H9 (cell line): ENCODE measurements around the gene MNS1. TPM values are rescaled to one million over a fixed set of nuclear protein-coding genes. Genes with fewer than 3 reads are reported as not detected.
"Not testable (repeated sequence)": the region's sequence is repeated elsewhere in the genome, so short reads cannot be mapped to it uniquely, and the experiment has no call there.

Experiments
- DNase-seq: peaks from one replicate; pipeline ENCODE4 v3.0.0-alpha.2; 2017
- H2AFZ ChIP-seq: one replicate; pipeline ENCODE4 v1.6.1; 2013; ENCODE audit warnings: mild to moderate bottlenecking, low read length, control low read depth, moderate library complexity
- H2AK5ac ChIP-seq: 2 replicates; pipeline ENCODE4 v1.6.1; 2013; ENCODE audit warnings: low read length, control low read depth, mixed read lengths; ENCODE audit not compliant: insufficient read length
- H2BK120ac ChIP-seq: one replicate; pipeline ENCODE4 v1.6.1; 2013; ENCODE audit warnings: low read depth, mild to moderate bottlenecking, low read length, control low read depth, inconsistent platforms; ENCODE audit not compliant: poor library complexity, severe bottlenecking
- H2BK12ac ChIP-seq: 2 replicates; pipeline ENCODE4 v1.6.1; 2013; ENCODE audit warnings: low read length, control low read depth, mixed read lengths, low read depth; ENCODE audit not compliant: insufficient read length
- H2BK15ac ChIP-seq: 2 replicates; pipeline ENCODE4 v1.6.1; 2013; ENCODE audit warnings: low read depth, low read length, control low read depth
- H2BK20ac ChIP-seq: one replicate; pipeline ENCODE4 v1.6.1; 2013; ENCODE audit warnings: low read depth, mild to moderate bottlenecking, low read length, control low read depth, inconsistent platforms; ENCODE audit not compliant: poor library complexity, severe bottlenecking
- H2BK5ac ChIP-seq: 2 replicates; pipeline ENCODE4 v1.6.1; 2013; ENCODE audit warnings: low read length, control low read depth, mixed read lengths; ENCODE audit not compliant: insufficient read length
- H3K14ac ChIP-seq: 2 replicates; pipeline ENCODE4 v1.6.1; 2013; ENCODE audit warnings: low read length, control low read depth; ENCODE audit not compliant: insufficient read depth
- H3K18ac ChIP-seq: 2 replicates; pipeline ENCODE4 v1.6.1; 2013; ENCODE audit warnings: low read depth, mild to moderate bottlenecking, mixed read lengths, low read length, control low read depth; ENCODE audit not compliant: insufficient read length
- H3K23ac ChIP-seq: 2 replicates; pipeline ENCODE4 v1.6.1; 2013; ENCODE audit warnings: low read length, control low read depth, mixed read lengths, low read depth; ENCODE audit not compliant: insufficient read length
- H3K23me2 ChIP-seq: 2 replicates; pipeline ENCODE4 v1.6.1; 2013; ENCODE audit warnings: low read depth, mild to moderate bottlenecking, mixed read lengths, low read length, control low read depth; ENCODE audit not compliant: insufficient read length, poor library complexity, severe bottlenecking
- H3K27ac ChIP-seq: 2 replicates; pipeline ENCODE4 v1.5.1; 2013; ENCODE audit warnings: low read length, control low read depth, mixed read lengths, low read depth; ENCODE audit not compliant: insufficient read length
- H3K27me3 ChIP-seq: 2 replicates; pipeline ENCODE4 v1.6.1; 2013; ENCODE audit warnings: low read length, control low read depth, inconsistent platforms; ENCODE audit not compliant: insufficient read depth
- H3K4ac ChIP-seq: 2 replicates; pipeline ENCODE4 v1.6.1; 2013; ENCODE audit warnings: low read depth, mild to moderate bottlenecking, control low read depth, inconsistent platforms, low read length, moderate library complexity
- H3K4me1 ChIP-seq: 2 replicates; pipeline ENCODE4 v1.6.1; 2013; ENCODE audit warnings: low read length, control low read depth, inconsistent platforms; ENCODE audit not compliant: insufficient read depth
- H3K4me2 ChIP-seq: 2 replicates; pipeline ENCODE4 v1.6.1; 2013; ENCODE audit warnings: low read length, control low read depth, mixed read lengths; ENCODE audit not compliant: insufficient read length, insufficient read depth
- H3K56ac ChIP-seq: 2 replicates; pipeline ENCODE4 v1.6.1; 2013; ENCODE audit warnings: low read depth, mild to moderate bottlenecking, mixed read lengths, low read length, control low read depth; ENCODE audit not compliant: insufficient read length
- H3K79me1 ChIP-seq: 2 replicates; pipeline ENCODE4 v1.6.1; 2013; ENCODE audit warnings: low read depth, mild to moderate bottlenecking, moderate library complexity, low read length, control low read depth, inconsistent platforms; ENCODE audit not compliant: insufficient read depth, poor library complexity, severe bottlenecking
- H3K79me2 ChIP-seq: 2 replicates; pipeline ENCODE4 v1.6.1; 2013; ENCODE audit warnings: low read length, control low read depth, inconsistent platforms; ENCODE audit not compliant: insufficient read depth
- H3K9ac ChIP-seq: 2 replicates; pipeline ENCODE4 v1.6.1; 2013; ENCODE audit warnings: low read length, control low read depth, mixed read lengths; ENCODE audit not compliant: insufficient read length; ENCODE audit errors: extremely low read depth
- H3K9me3 ChIP-seq: one replicate; pipeline ENCODE4 v1.6.1; 2013; ENCODE audit warnings: low read depth, low read length, inconsistent platforms; ENCODE audit not compliant: control insufficient read depth
- H3T11ph ChIP-seq: one replicate; pipeline ENCODE4 v1.6.1; 2013; ENCODE audit warnings: mild to moderate bottlenecking, low read length, control low read depth, inconsistent platforms
- H4K20me1 ChIP-seq: one replicate; pipeline ENCODE4 v1.6.1; 2013; ENCODE audit not compliant: control insufficient read depth, insufficient read length, insufficient read depth
- H4K5ac ChIP-seq: 2 replicates; pipeline ENCODE4 v1.6.1; 2013; ENCODE audit warnings: low read depth, mild to moderate bottlenecking, mixed read lengths, low read length, control low read depth; ENCODE audit not compliant: insufficient read length
- H4K8ac ChIP-seq: replicated peaks from 2 replicates; pipeline ENCODE4 v1.6.1; 2013; ENCODE audit warnings: low read length, control low read depth, mixed read lengths, low read depth; ENCODE audit not compliant: insufficient read length
- H4K91ac ChIP-seq: 2 replicates; pipeline ENCODE4 v1.6.1; 2013; ENCODE audit warnings: low read depth, mild to moderate bottlenecking, moderate library complexity, mixed read lengths, low read length, control low read depth; ENCODE audit not compliant: insufficient read length
- H3K27ac Mint-ChIP-seq, 3 experiments: 2 replicates in 2 of 3; 3 replicates in 1 of 3; pipeline ENCODE4 v1.8.0; 2020 to 2021; ENCODE audit warnings: mixed read lengths in 3 of 3, mild to moderate bottlenecking in 1 of 3, moderate library complexity in 1 of 3
- H3K27me3 Mint-ChIP-seq: 2 replicates; pipeline ENCODE4 v1.8.0; 2021; ENCODE audit warnings: low read depth, mild to moderate bottlenecking, moderate library complexity, mixed read lengths
- H3K36me3 Mint-ChIP-seq, 3 experiments: 2 replicates in 2 of 3; 3 replicates in 1 of 3; pipeline ENCODE4 v1.8.0; 2020 to 2021; ENCODE audit warnings: low read depth in 3 of 3, mixed read lengths in 3 of 3; ENCODE audit not compliant: insufficient read depth in 1 of 3
- H3K4me1 Mint-ChIP-seq, 2 experiments: 2 replicates each; pipeline ENCODE4 v1.8.0; 2020; ENCODE audit warnings: mixed read lengths in 2 of 2
- H3K4me3 Mint-ChIP-seq, 2 experiments: 2 replicates in 1 of 2; 3 replicates in 1 of 2; pipeline ENCODE4 v1.8.0; 2020 to 2021; ENCODE audit warnings: mild to moderate bottlenecking in 2 of 2, mixed read lengths in 2 of 2, moderate library complexity in 1 of 2
- H3K9me3 Mint-ChIP-seq, 2 experiments: 2 replicates in 1 of 2; 3 replicates in 1 of 2; pipeline ENCODE4 v1.8.0; 2020; ENCODE audit warnings: mild to moderate bottlenecking in 2 of 2, mixed read lengths in 2 of 2, moderate library complexity in 1 of 2
- WGBS: extraction: QIAGEN DNeasy Blood & Tissue Kit; methylation state at CpG from one replicate; pipeline ENCODE4 v1.1.7; 2013; ENCODE audit warnings: missing lambda C conversion rate, low lambda C conversion rate, mixed read lengths; ENCODE audit not compliant: insufficient read length; ENCODE audit errors: extremely low coverage; 5-methylcytosine and 5-hydroxymethylcytosine counted together
- total RNA-seq: library from RNA; stranded (reverse); gene quantifications from 2 replicates; pipeline ENCODE4 v1.2.1, GENCODE V29; 2021

MNS1 gene
- total RNA-seq, 1 experiment from 2014 or later, result 4.2 TPM

DNA sequence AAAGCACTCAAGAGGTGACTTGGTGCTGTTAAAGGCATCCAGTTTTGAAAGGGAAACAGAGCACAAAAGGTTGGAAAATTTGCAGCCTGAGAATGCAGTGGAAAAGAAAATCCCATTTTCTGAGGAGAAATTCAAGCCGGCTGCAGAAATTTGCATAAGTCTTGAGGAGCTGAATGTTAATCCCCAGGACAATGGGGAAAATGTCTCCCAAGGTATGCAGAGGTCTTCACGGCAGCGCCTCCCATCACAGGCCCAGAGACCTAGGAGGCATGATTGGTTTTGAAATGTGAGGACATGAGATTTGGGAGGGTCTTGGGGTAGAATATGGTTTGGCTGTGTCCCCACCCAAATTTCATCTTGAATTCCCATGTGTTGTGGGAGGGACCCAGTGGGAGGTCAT is 67.6 kb downstream of the MNS1 start:
- not testable (repeated sequence) for H2BK12ac ChIP-seq, H3K9ac ChIP-seq, H2AFZ ChIP-seq, H3K4me2 ChIP-seq, H3K4ac ChIP-seq, H2BK5ac ChIP-seq, H3K9me3 ChIP-seq, H3K79me1 ChIP-seq, H4K5ac ChIP-seq, H4K8ac ChIP-seq, H3K56ac ChIP-seq, H4K91ac ChIP-seq, H3K18ac ChIP-seq, H3K27ac ChIP-seq, H3K23me2 ChIP-seq, H3K23ac ChIP-seq, H3K4me3 Mint-ChIP-seq, H3K27me3 Mint-ChIP-seq, H2BK120ac ChIP-seq, H3K4me1 ChIP-seq, H4K20me1 ChIP-seq, H2BK15ac ChIP-seq, H2BK20ac ChIP-seq, H2AK5ac ChIP-seq, DNase-seq, H3T11ph ChIP-seq, H3K79me2 ChIP-seq, H3K27me3 ChIP-seq, H3K14ac ChIP-seq
- Mint-ChIP-seq H3K27ac (peak overlapping the region in 2 of 3 experiments; percentile 84 to 96; a peak in 3 of 7 replicates), H3K9me3 (peaks cover 47 to 50% of the 10 kb centered on the region in 2 experiments), H3K36me3 (peaks cover 38 to 65% (median 54%) of the 10 kb centered on the region in 3 experiments), H3K4me1 (peaks cover 12 to 14% of the 10 kb centered on the region in 2 experiments)
- no CpG with 5 or more reads among the region's 3 CpGs for WGBS
